Erythroblast (primary cell): ENCODE data around the gene KIRREL3.

ENCODE experiments used
- DNase-seq, 2 experiments: peaks; one replicate each; lab custom pipeline; 2025; lab: John Stamatoyannopoulos, UW
- GATA1 ChIP-seq: IDR thresholded peaks from 2 replicates; pipeline ENCODE4 v1.6.1; 2011; ENCODE audit warnings: low read depth, mild to moderate bottlenecking, control low read depth, low read length, moderate library complexity
- POLR2A ChIP-seq: IDR thresholded peaks from 2 replicates; pipeline ENCODE4 v1.6.1; 2011; ENCODE audit warnings: mild to moderate bottlenecking, low read length

Gene KIRREL3

DNA sequence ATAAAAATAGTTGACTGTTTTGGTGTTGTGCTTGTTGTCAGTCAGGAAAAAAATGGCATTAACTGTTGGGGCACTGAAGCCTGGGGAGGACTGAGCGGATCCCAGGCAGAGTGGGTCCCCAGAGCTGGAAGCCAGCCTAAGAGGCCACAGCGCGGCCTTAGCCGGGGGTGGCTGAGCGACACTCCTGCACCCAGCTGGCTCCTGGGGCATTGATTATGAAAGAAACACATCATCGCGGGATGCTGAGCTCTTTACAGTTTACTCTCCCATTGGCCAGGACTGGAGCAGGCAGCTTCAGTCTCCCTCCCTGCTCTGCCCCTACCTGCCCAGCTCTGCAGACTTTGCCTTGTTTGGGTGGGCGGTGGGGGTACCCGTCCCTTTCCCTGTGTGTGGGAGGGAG is 523.6 kb downstream of the KIRREL3 start:
- TF ChIP-seq POLR2A, result no peak
- no peak for TF ChIP-seq GATA1
- no peak for DNase-seq

DNA sequence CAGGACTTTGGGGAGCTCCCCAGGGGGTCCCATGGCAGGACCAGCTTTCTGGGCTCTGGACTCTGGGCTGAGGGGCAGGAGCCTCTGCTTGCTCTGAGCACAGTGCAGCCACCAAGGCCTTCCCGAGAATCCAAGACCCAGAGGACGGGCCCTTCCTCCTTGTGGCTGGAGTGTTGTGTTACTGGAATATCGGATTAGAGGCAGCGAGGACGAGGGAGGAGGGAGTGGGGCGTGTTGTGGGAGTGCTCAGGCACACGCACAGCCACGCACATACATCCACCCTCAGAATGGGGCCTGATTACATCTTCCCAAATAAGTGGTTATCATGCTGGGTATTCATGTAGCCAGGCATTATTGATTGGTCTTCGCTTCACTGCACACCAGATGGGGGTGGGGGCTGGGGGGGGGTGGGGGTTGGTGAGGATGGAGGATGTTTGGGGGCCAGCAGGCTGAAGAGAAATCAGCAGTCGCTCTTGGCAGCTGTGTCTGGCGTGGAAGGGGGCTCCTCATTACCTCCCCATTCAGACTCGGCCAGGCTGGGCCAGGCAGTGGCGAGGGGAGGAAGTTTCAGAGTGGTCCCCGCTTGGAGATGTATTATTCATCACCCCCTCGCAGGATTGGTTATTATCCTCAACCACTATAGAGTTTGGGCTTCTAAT is 524.2 kb downstream of the KIRREL3 start:
- no peak for DNase-seq
- no peak for TF ChIP-seq GATA1
- TF ChIP-seq POLR2A, result no peak

DNA sequence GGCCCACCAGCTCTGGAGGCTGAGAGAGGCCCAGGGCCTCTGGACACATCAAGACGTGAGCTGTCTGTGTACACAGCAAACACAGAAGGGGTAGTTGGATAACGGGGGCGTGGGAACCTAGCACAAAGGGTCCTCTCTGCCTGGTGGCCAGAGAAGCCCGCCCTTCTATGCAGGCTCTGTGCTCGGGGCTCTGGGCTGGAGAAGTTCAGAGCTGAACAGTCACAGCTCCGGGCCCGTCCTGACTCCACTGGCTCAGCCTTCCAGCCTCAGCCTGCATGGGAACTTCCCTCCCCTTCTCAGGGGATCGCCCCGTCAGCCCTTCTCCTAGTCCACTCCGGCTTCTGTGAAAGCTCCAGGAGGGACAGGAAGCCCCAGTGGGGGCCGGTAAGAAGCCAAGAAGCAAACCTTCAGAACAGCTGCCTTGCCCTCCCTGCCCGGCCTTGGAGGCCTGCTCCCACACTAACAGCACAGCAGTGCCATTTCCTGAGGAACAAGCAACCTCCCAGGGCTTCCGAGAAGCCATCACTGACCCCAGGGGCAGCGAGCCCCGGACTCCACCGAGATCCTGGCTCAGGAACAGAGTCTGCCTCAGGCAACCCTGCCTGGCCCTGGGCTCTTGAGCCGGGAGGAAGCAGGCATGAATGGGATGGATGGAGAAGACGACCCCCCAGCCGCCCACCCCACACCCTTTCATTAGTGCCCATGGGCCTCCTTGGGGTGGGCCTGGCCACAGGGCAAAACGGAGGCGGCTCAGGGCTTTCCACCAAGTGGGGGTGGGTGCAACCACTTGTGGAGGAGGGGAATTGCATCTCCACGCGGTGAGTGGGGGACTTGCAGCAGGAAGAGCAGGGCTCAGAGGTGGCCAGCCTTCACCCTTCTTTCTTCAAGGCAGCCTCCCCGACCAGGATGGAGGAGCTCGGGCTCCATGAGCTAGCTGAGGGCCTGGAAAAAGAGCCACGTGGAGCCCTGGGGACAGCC is 525.3 kb downstream of the KIRREL3 start:
- DNase-seq, result no peak
- TF ChIP-seq GATA1 (no peak), POLR2A (no peak)

DNA sequence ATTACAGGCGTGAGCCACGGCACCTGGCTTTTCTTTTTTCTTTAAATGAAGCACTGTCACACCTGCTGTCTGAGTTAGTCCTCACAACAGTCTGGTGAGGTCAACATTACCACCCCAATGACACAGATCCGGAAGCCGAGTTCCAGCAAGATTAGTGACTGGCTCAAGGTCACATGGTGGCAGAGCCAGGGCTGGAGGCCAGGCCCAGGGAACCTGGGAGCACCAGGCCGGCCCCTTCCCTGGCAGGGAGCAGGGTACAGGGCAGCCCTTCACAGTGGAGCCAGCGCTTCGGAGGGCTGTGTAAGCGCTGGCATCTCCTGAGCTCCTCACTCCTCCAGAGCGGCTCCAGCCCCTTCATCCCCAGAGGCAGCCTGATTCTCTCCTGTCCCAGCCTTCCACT is 526.4 kb downstream of the KIRREL3 start:
- TF ChIP-seq GATA1, result no peak
- no peak for TF ChIP-seq POLR2A
- no peak for DNase-seq

DNA sequence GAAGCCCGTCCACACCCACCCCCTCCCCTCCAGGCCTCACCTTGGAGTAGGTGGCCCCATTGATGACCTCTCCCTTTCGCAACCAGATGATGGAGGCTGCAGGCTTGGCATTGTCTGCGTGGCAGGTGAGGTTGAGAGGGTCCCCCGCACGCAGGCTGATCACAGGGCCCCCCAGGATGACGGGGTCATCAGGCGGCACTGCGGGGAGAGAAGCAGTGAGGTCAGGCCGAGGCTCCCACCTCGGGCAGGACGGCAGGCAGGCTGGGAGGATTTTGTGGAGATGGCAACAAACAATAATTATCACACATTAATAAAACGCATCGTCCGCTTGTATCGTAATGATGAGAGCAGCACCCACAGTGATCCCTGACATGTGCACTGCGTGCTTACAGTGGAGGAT is 527.3 kb downstream of the KIRREL3 start:
- DNase-seq, result no peak
- TF ChIP-seq POLR2A (no peak), GATA1 (no peak)

DNA sequence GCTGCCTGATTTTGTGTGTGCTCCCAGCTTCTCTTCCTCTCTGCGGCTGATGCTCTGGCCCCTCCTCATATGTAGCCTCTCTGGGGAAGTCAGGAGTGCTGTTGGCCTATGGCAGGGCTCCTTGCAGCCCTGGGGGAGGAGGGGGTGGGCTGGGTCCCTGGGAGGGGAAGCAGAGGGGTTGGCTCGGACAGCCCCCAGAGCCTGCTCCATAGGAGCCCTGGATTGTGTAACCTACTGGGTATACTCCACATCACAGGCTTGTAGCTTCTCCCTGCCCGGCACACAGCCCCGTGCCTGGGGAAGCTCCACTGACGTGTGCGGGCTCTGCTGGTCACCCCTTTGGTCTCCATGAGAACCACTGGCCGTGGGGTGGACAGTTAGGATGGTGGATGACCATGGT is 531.3 kb downstream of the KIRREL3 start:
- TF ChIP-seq GATA1 (no peak), POLR2A (no peak)
- DNase-seq, result no peak

DNA sequence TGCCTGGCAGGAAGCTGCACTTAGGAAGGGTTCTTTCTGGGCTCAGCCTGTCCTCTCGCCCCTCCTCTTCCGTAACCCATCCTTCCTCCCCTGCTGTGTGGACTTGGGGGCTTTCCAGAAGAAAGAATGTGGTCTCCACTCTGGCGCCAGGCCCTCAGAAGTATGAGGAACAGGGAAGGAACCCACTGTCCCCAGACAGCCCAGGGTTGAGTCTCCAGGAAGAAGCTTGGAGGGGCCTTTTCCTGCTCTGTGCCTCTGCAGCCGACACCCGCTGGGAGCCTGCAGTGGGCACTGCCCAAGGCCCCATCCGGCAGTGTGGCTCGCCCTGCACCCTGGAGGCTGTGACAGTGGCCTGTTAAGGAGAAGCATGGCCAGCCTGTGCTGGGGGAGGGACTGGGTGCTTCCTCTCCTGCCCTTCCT is 532.5 kb downstream of the KIRREL3 start:
- DNase-seq, result no peak
- no peak for TF ChIP-seq GATA1
- TF ChIP-seq POLR2A, result no peak

DNA sequence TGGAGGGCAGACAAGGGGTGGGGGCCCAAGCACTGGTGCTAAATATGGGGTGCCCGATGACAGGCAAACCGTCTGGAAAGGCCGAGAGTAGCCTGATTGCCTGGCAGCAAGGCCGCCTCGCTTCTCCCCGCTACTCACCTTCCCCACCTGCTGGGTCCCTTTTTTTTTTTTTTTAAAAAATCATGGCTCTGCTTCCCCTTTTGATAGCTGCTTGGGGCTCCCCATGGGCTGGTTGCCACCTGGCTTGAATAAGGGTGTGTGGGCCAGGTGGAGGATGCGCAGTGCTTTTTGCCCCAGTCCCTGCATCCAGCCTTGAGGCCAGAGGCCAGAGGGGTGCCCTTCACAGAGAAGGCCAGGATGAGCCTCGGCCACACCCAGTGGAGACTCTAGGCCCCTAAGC is 533.1 kb downstream of the KIRREL3 start:
- TF ChIP-seq POLR2A, result no peak
- no peak for DNase-seq

DNA sequence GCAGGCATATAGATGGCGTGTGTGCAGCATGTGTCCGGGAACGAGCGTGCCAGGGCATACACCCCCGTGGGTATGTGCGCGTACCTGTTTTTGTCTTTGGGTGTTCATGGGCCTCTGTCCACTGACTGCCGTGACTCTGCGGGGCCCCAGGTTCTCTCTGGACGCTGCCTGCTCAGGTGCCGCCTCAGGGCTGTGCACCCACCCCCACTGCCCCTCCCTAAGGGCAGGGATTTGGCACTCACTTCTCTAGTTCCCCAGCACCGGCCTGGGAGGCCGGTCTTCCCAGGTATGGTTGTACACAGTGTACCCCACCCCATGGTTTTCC is 533.6 kb downstream of the KIRREL3 start:
- no peak for TF ChIP-seq GATA1
- TF ChIP-seq POLR2A, result no peak
- no peak for DNase-seq

DNA sequence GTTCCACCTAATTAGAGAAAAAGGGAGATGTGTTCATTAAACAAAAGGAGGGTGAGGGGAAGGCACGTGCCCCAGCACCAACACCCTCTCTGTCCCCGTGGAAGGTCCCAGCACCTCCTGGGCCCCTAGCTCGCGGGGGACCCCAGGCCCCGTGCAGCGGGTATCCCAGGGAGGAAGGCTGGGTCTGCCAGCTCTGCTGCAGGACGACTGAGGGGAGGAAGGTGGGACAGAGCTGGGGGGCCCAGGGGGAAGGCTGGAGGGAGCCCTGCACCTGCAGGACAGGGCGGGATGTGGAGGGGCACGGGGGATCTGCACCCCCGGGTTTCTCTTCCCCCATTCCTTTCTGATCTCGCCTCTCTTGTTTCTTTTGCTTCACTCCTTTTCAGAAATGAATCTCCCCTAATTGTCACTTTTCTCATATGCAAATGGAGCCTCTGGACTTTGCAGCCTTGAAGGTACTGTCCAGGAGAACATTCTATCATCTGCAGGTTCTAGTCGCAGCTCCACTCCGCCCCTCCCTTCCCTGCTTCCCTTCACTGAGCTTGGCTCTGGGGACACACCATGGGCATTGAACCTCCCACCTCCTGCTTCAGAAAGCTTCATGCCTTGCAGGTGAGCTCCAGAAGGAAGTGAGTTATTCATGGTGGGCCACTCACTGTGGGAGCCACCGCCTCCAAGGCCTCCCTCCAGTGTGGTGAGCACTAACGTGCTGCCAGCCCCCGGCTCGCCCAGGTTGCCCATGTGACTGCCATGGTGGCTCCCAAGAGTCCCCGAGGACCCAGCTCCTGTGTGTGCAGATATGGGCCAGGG is 534.1 kb downstream of the KIRREL3 start:
- TF ChIP-seq GATA1, result no peak
- TF ChIP-seq POLR2A, result no peak
- DNase-seq, result no peak

DNA sequence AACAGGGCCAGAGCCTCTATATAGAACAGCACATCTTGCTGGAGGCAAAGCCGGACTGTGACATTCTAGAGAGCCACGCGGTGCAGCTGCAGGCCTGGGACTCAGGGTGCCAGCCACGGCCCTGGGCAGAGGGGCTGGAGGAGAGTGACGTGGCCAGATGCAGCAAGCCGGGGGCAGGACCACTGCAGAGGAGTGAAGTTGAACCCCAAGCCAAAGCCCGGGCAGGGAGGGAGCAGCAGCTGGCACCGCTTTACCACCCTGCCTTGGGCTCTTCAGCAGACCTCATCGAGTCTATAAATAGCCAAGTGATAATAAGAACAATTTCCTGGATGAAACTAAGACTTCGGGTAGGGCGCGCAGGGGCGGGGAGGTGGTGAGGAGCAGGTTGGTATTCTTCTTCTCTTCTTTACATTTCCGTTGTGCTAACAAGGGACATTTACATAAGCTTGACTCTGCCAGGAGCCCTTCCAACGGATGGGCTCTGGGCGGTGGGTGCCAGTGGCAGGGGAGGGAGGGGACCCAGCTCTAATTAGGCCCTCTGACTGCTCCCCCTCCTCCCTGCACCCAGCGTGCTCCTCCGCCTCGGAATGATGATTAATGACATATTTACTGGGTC is 534.9 kb downstream of the KIRREL3 start:
- TF ChIP-seq POLR2A, result no peak
- TF ChIP-seq GATA1, result no peak
- DNase-seq, result no peak

DNA sequence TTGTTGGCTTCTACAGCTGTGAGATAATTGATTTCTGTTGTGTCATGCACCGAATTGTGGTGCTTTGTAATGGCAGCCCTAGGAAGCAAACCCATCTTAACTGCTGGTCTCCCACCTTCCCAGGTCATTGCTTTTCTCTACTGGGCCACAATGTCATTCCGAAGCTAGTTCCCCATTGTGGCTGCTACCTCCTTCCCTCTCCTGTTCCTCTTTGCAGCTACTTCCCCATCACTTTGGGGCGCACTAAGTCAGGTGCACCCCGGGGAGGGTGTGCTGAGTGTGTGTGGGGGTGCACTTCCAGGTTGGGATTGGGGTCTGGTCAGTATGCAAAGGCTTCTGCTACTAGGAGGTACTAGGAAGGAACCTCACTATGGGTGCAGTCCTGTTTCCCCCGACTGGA is 535.8 kb downstream of the KIRREL3 start:
- no peak for DNase-seq
- TF ChIP-seq GATA1, result no peak
- no peak for TF ChIP-seq POLR2A

DNA sequence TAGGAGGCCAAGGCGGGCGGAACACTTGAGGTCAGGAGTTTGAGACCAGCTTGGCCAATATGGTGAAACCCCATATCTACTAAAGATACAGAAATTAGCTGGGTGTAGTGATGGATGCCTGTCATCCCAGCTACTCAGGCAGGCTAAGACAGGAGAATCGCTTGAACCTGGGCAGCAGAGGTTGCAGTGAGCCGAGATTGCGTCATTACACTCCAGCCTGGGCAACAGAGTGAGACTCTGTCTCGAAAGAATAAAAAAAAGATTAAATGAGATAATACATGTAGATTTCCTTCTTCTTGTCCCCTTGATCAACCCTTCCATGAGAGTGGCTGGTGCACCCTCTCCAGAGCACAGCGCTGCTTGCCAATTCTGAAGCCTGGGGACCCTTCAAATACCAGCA is 538.1 kb downstream of the KIRREL3 start:
- no peak for TF ChIP-seq POLR2A
- no peak for TF ChIP-seq GATA1
- DNase-seq, result no peak
